Caco-2 (cell line): ENCODE measurements around the gene SSH2. TPM values are rescaled to one million over a fixed set of nuclear protein-coding genes. Genes with fewer than 3 reads are reported as not detected.

Experiments
- BruUV-seq: library from RNA; stranded (reverse); fragments of 400-500 nt; replicated peaks from 2 replicates; lab custom pipeline; 2021; lab: Mats Ljungman, UMichigan
- CTCF ChIA-PET: fragments of 300-600 bp; sonication (Branson Sonifier 250); formaldehyde crosslinking; loops from one replicate; lab custom pipeline; 2022; ENCODE audit warnings: antibody characterized with exemption; lab: Charles Lee
- POLR2A ChIA-PET: fragments of 300-600 bp; sonication (Branson Sonifier 250); formaldehyde crosslinking; loops from one replicate; lab custom pipeline; 2022; ENCODE audit warnings: antibody characterized with exemption; lab: Charles Lee
- DNase-seq, 2 experiments: peaks; one replicate each; pipeline versions ENCODE4 v3.0.0 to v3.0.0-alpha.2; 2020 to 2022
- H3K27me3 ChIP-seq: replicated peaks from 2 replicates; pipeline ENCODE4 v1.6.0; 2011; ENCODE audit warnings: low read length; ENCODE audit not compliant: control insufficient read depth, insufficient read depth
- H3K36me3 ChIP-seq: 2 replicates; pipeline ENCODE4 v1.5.1; 2011; ENCODE audit warnings: low read length; ENCODE audit not compliant: control insufficient read depth, insufficient read depth
- H3K4me1 ChIP-seq: fragments of 250-450 bp; sonication (Bioruptor Pico); 2 replicates; pipeline ENCODE4 v1.5.1; 2020; ENCODE audit warnings: mild to moderate bottlenecking
- H3K4me3 ChIP-seq: 2 replicates; pipeline ENCODE4 v1.5.1; 2011; ENCODE audit warnings: low read depth, mild to moderate bottlenecking, control low read depth, low read length
- H3K9me3 ChIP-seq: fragments of 250-450 bp; sonication (Bioruptor Pico); 2 replicates; pipeline ENCODE4 v1.5.1; 2020; ENCODE audit warnings: mild to moderate bottlenecking, moderate library complexity
- H3K27ac Mint-ChIP-seq: one replicate; pipeline ENCODE4 v1.8.0; 2022; ENCODE audit warnings: mixed read lengths; ENCODE audit not compliant: unreplicated experiment
- H3K27me3 Mint-ChIP-seq: one replicate; pipeline ENCODE4 v1.8.0; 2022; ENCODE audit warnings: mixed read lengths; ENCODE audit not compliant: insufficient read depth, unreplicated experiment
- H3K36me3 Mint-ChIP-seq: one replicate; pipeline ENCODE4 v1.8.0; 2022; ENCODE audit warnings: mild to moderate bottlenecking, mixed read lengths; ENCODE audit not compliant: insufficient read depth, unreplicated experiment
- H3K4me1 Mint-ChIP-seq: one replicate; pipeline ENCODE4 v1.8.0; 2022; ENCODE audit warnings: low read depth, mixed read lengths; ENCODE audit not compliant: unreplicated experiment
- H3K4me3 Mint-ChIP-seq: one replicate; pipeline ENCODE4 v1.8.0; 2022; ENCODE audit warnings: mild to moderate bottlenecking, moderate library complexity, mixed read lengths; ENCODE audit not compliant: unreplicated experiment
- H3K9me3 Mint-ChIP-seq: one replicate; pipeline ENCODE4 v1.8.0; 2022; ENCODE audit warnings: mixed read lengths; ENCODE audit not compliant: unreplicated experiment
- CTCF ChIP-seq, 2 experiments: fragments of 200-600 bp in 1 of 2; IDR thresholded peaks; 1 replicate in 1 of 2; 2 replicates in 1 of 2; pipeline versions ENCODE4 v1.5.1 to v1.8.0; 2011 to 2022; ENCODE audit warnings: antibody characterized with exemption in 1 of 2, control low read depth in 1 of 2, inconsistent platforms in 1 of 2, low read depth in 1 of 2, low read length in 1 of 2, mild to moderate bottlenecking in 1 of 2, moderate library complexity in 1 of 2; ENCODE audit not compliant: insufficient read depth in 1 of 2, severe bottlenecking in 1 of 2, unreplicated experiment in 1 of 2
- intact Hi-C: fragments of 100-400 bp; cut with micrococcal nuclease; formaldehyde crosslinking; loops from one replicate; pipeline ENCODE4 v1.10.0; 2022; ENCODE audit not compliant: unreplicated experiment
- total RNA-seq: library from RNA; stranded (reverse); gene quantifications from 2 replicates; pipeline ENCODE4 v1.2.3, GENCODE V29; 2022

SSH2 gene
- total RNA-seq, 1 experiment from 2014 or later: 48.2 TPM

- Mint-ChIP-seq H3K36me3 (peaks cover under 1% of the 10 kb centered on the region), H3K9me3 (peaks cover 11% of the 10 kb centered on the region), H3K4me1 (peaks cover 52% of the 10 kb centered on the region), H3K4me3 (no peak overlapping the region), H3K27me3 (no peaks in the 10 kb centered on the region), H3K27ac (no peak overlapping the region)
- ChIA-PET CTCF (interaction anchor here (1.1 to 1.4 kb wide), 2 partner anchors 13 to 84 kb away, joined by 3 to 7 read pairs; no protein-coding TSS in a partner anchor), POLR2A (no interaction called here)
- intact Hi-C loops: loop anchor here (10.0 kb wide), 1 partner anchor 51 kb away; no protein-coding TSS in a partner anchor
- H3K27me3 ChIP-seq: no peaks in the 10 kb centered on the region
- peaks cover 55% of the 10 kb centered on the region for H3K4me1 ChIP-seq
- H3K4me3 ChIP-seq: no peak overlapping the region
- DNase-seq: no peak
- no peaks in the 10 kb centered on the region for H3K9me3 ChIP-seq
- H3K36me3 ChIP-seq: no peaks in the 10 kb centered on the region
- no TSS peak for BruUV-seq
- TF ChIP-seq CTCF (IDR thresholded peaks at IDR 0.05; ENCODE audit: insufficient read depth in 1 of 2, low read depth in 1 of 2, low read length in 1 of 2, severe bottlenecking in 1 of 2, unreplicated experiment in 1 of 2): no peak
These were observed 206.6 kb downstream of the SSH2 start for GRCh38 chr17:29723278-29724047.

- no TSS peak for BruUV-seq
- TF ChIP-seq CTCF (IDR thresholded peaks at IDR 0.05; ENCODE audit: insufficient read depth in 1 of 2, low read depth in 1 of 2, low read length in 1 of 2, severe bottlenecking in 1 of 2, unreplicated experiment in 1 of 2): no peak
- intact Hi-C loops: loop anchor here (10.0 kb wide), 1 partner anchor 52 kb away; no protein-coding TSS in a partner anchor
- H3K36me3 ChIP-seq: no peaks in the 10 kb centered on the region
- no peaks in the 10 kb centered on the region for H3K9me3 ChIP-seq
- POLR2A ChIA-PET: no interaction called here
- Mint-ChIP-seq H3K27ac (peak overlapping the region; percentile 37), H3K4me1 (peaks cover 46% of the 10 kb centered on the region), H3K27me3 (no peaks in the 10 kb centered on the region), H3K9me3 (peaks cover 3% of the 10 kb centered on the region), H3K36me3 (peaks cover 3% of the 10 kb centered on the region), H3K4me3 (no peak overlapping the region)
- H3K4me1 ChIP-seq: peaks cover 50% of the 10 kb centered on the region
- peak in 1 of 2 experiments; percentile 32 for DNase-seq
- H3K27me3 ChIP-seq: no peaks in the 10 kb centered on the region
- no peak overlapping the region for H3K4me3 ChIP-seq
- CTCF ChIA-PET: interaction anchor here (1.1 to 1.4 kb wide), 2 partner anchors 12 to 83 kb away, joined by 3 to 7 read pairs; no protein-coding TSS in a partner anchor
These were observed 207.4 kb downstream of the SSH2 start for GRCh38 chr17:29722411-29723198.

- H3K36me3 ChIP-seq: no peaks in the 10 kb centered on the region
- H3K27ac Mint-ChIP-seq: no peak overlapping the region
- no peak for TF ChIP-seq CTCF (IDR thresholded peaks at IDR 0.05; ENCODE audit: insufficient read depth in 1 of 2, low read depth in 1 of 2, low read length in 1 of 2, severe bottlenecking in 1 of 2, unreplicated experiment in 1 of 2)
- POLR2A ChIA-PET: no interaction called here
- H3K9me3 ChIP-seq: no peaks in the 10 kb centered on the region
- no TSS peak for BruUV-seq
- no peaks in the 10 kb centered on the region for H3K27me3 ChIP-seq
- H3K4me3 Mint-ChIP-seq: no peak overlapping the region
- no peak for DNase-seq
- H3K27me3 Mint-ChIP-seq: no peaks in the 10 kb centered on the region
- peaks cover 29% of the 10 kb centered on the region for H3K4me1 ChIP-seq
- no peak overlapping the region for H3K4me3 ChIP-seq
- CTCF ChIA-PET: no interaction called here
- H3K4me1 Mint-ChIP-seq: peaks cover 26% of the 10 kb centered on the region
- peaks cover 7% of the 10 kb centered on the region for H3K36me3 Mint-ChIP-seq
- no peaks in the 10 kb centered on the region for H3K9me3 Mint-ChIP-seq
- intact Hi-C loops: loop anchor here (10.0 kb wide), 1 partner anchor 54 kb away; no protein-coding TSS in a partner anchor
These were observed 209.5 kb downstream of the SSH2 start for GRCh38 chr17:29720551-29720950.
